Pulmonary artery endothelial cell (primary cell): ENCODE results near the gene ZNF439. TPM values are rescaled to one million over a fixed set of nuclear protein-coding genes. Genes with fewer than 3 reads are reported as not detected.
A peak's percentile ranks its signal among the peaks of the same experiment; 100 is the strongest.
"Not testable (repeated sequence)": the region's sequence is repeated elsewhere in the genome, so short reads cannot be mapped to it uniquely, and the experiment has no call there.

Experiments used
- DNase-seq: peaks from one replicate; pipeline ENCODE4 v3.0.0-alpha.2; 2011; ENCODE audit warnings: low read depth, low spot score
- total RNA-seq: library from RNA; depleted of rRNA; stranded (reverse); fragments of >200 nt; gene quantifications from 2 replicates; pipeline ENCODE4 v1.2.3, GENCODE V29; 2014

Gene ZNF439
- total RNA-seq, 1 donor from 2014 or later, result 0.26 TPM

GRCh38 chr19:11868188-11868587, 19.7 kb downstream of the ZNF439 start:
- no peak for DNase-seq

- no peak for DNase-seq
These were observed 24.1 kb downstream of the ZNF439 start for GRCh38 chr19:11872624-11873023.

GRCh38 chr19:11873762-11874161, 25.2 kb downstream of the ZNF439 start:
- DNase-seq, result no peak

DNA sequence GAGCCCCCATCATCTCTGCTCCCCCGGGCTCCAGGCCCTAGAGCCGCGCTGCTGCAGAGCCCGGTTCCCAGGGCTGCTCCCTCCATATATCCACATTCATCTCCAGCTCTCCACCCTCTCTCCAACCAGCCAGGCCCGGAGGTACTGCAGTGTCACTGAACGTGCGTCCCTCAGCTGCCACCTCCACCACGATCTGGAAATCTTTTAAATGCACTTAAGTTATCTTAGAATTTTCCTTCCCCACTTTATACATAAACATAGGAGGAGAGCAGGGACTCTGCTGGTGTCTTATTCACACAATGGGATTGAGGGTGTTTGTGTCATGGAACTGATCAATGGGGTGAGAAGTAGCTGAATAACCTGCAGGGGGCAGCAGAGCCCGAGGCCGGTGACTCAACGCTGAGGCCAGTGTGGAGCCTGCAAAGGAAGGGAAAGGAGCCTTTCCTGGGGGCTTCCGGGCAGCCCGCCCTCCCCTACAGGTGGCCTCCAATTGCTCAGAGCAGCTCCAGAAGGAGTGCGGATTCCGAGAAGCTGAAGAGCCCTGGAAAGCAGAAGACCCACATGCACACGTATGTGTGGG, 31.3 kb downstream of the ZNF439 start:
- DNase-seq, result not testable (repeated sequence)

- DNase-seq, result no peak
These were observed 32.1 kb downstream of the ZNF439 start for GRCh38 chr19:11880598-11880997.

GRCh38 chr19:11881151-11881800, 32.8 kb downstream of the ZNF439 start:
- DNase-seq, result peak; percentile 15

DNA sequence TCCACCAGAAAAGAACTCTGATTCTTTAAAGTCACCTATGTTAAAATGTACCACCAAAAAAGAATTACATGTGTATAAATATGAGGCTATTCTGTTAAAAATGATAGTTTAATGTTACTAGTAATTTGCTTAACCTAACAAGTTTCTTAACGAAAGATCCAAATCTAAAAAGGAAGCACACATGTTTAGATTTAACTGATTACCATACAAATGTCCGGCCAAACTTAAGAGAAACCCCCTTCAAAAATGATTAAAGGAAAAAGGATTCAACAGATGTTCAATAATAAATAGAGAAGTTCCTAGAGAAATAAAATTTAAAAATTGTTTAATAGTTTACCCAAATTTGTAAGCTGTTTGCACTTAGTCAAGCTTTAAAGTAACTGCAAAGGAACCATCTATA, 34.1 kb downstream of the ZNF439 start:
- no peak for DNase-seq

DNA sequence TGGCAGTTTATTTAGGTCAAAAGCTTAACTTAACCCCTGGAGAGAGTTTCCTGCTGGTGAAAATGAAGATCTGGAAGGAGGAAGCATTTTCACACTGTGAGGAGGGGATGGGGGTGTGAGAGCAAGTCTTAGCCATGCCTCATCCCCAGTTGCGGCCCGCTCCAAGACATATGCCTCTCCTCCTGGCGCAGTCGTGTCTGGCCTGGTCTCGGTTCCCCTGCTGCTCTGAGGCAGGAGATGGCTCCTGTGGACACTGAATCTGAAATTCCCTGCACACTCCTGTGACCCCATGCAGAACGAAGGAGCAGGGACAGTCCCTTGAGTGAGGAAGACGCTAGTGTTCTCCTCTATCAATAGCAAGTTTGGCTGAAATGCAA, 38.7 kb downstream of the ZNF439 start:
- DNase-seq, result no peak

DNA sequence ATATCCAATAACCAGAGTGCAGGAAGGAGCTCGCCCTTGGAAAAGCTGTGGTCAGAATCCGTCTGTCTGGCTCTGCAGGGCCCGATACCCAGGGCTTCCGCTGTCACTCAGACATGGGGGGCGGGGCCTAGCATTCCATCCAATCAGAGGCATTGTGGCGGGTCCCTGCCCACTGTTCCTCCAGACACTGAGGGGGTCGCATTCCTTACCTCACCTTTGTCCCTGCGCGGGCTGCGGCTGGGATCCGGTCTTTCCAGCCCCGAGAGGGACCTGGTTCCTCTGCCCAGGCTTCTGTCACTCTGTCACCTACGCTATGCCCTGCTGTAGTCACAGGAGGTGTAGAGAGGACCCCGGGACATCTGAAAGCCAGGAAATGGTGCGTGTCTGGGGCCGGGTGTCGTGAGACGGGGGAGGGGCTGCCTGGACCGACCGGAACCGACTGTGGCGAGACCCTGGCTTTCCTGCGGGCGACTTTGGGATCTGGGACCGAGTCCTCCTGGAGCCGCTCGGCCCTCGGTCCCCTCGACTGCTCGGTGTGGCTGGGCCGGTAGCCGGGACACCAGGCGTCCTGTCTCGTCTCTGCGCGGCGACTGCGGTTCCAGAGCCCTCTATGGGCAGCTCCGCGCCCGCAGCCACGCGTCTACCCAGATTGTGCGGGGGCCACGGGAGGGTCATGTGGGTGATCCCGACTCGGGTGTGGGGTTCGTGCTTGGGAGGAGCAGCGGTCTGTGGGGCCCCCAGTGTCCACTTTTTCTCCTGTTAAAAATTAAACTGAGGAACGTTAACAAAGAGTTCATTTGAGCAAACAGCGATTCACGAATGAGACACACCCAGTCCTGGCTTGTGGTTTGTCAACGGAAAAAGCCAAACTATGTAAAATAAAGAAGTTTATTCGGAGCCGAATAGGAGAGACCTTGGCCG, 39.3 kb downstream of the ZNF439 start, which contains the start of gene ZNF69:
TSS of gene ZNF69 (plus strand) at position 172 of the 921 bp plus-strand sequence. CDS start at position 314, 142 bp downstream.
- DNase-seq, result peak; percentile 8

GRCh38 chr19:11889901-11890300, 41.4 kb downstream of the ZNF439 start:
- DNase-seq, result not testable (repeated sequence)

GRCh38 chr19:11890634-11891033, 42.1 kb downstream of the ZNF439 start:
- no peak for DNase-seq

- no peak for DNase-seq
These were observed 46.3 kb downstream of the ZNF439 start for GRCh38 chr19:11894851-11895250.

- no peak for DNase-seq
These were observed 53.7 kb downstream of the ZNF439 start for GRCh38 chr19:11902228-11902627.

DNA sequence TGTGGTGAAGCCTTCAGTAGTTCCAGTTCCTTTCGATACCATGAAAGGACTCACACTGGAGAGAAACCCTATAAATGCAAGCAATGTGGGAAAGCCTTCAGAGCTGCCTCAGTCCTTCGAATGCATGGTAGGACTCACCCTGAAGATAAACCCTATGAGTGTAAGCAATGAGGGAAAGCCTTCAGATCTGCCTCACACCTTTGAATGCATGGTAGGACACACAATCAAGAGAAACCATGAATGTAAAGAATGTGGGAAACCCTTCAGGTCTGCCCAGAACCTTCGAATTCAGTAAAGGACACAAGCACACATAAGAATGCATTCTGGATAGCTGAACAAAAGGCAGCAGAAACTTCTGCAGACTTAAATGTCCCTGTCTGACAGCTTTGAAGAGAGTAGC, 57.4 kb downstream of the ZNF439 start:
- DNase-seq, result no peak

- DNase-seq, result not testable (repeated sequence)
These were observed 63.4 kb downstream of the ZNF439 start for GRCh38 chr19:11911937-11912336.

- DNase-seq, result not testable (repeated sequence)
These were observed 66.0 kb downstream of the ZNF439 start for GRCh38 chr19:11914417-11915051.

Other genes starting within 250 kb of the ZNF439 start
- gene ZNF823, start 109.8 kb upstream of the ZNF439 start, total RNA-seq, result 5.1 and 10.2 TPM in 2 replicates
- 8.2 and 8.9 TPM in 2 replicates for gene ZNF441, start 81.7 kb upstream of the ZNF439 start, total RNA-seq
- gene ZNF491, start 50.2 kb upstream of the ZNF439 start, total RNA-seq, result 0.86 and 1.7 TPM in 2 replicates
- gene ZNF440, start 34.5 kb upstream of the ZNF439 start, total RNA-seq, result 6.3 and 10.5 TPM in 2 replicates
- gene ZNF69, start 39.1 kb downstream of the ZNF439 start, total RNA-seq, result 1.1 and 11.1 TPM in 2 replicates
- gene ZNF700, start 76.4 kb downstream of the ZNF439 start, total RNA-seq, result 5.8 and 7.1 TPM in 2 replicates
- 0.40 and 1.9 TPM in 2 replicates for gene ZNF763, start 116.3 kb downstream of the ZNF439 start, total RNA-seq
- 2.4 and 2.6 TPM in 2 replicates for gene ZNF433, start 187.0 kb downstream of the ZNF439 start, total RNA-seq
- 0.26 and 0.56 TPM in 2 replicates for gene ZNF878, start 204.2 kb downstream of the ZNF439 start, total RNA-seq
- gene ZNF844, start 216.0 kb downstream of the ZNF439 start, total RNA-seq, result 2.8 and 4.9 TPM in 2 replicates